Muscle of arm (tissue), 12 donors: Measurements from ENCODE around the gene ARG1. TPM values are rescaled to one million over a fixed set of nuclear protein-coding genes. Genes with fewer than 3 reads are reported as not detected.

ENCODE experiments used
- DNase-seq: peaks from one replicate; pipeline ENCODE4 v3.0.0-alpha.2; 2013
- polyA plus RNA-seq, 12 donors: library from polyadenylated mRNA; unstranded; fragments of 120-200 nt; gene quantifications; one replicate each; pipeline ENCODE4 v1.2.1, GENCODE V29; 2013; ENCODE audit not compliant: insufficient read length in 12 of 12

ARG1 gene
- polyA plus RNA-seq, 12 donors: 0.44 to 2.6 (median 0.93) TPM; not detected in 2

- no peak for DNase-seq
Observed at GRCh38 chr6:131581523-131581922, 8.5 kb downstream of the ARG1 start.

- no peak for DNase-seq
Observed at GRCh38 chr6:131586543-131586942, 13.5 kb downstream of the ARG1 start.

GRCh38 chr6:131587909-131588308 lies 14.9 kb downstream of the ARG1 start:
- no peak for DNase-seq

- no peak for DNase-seq
Observed at GRCh38 chr6:131588643-131589042, 15.6 kb downstream of the ARG1 start.

- DNase-seq: no peak
Observed at GRCh38 chr6:131592935-131593334, 19.9 kb downstream of the ARG1 start.

- DNase-seq: no peak
Observed at GRCh38 chr6:131594074-131594473, 21.0 kb downstream of the ARG1 start.

- no peak for DNase-seq
Observed at GRCh38 chr6:131597446-131597845, 24.4 kb downstream of the ARG1 start.

- no peak for DNase-seq
Observed at GRCh38 chr6:131600716-131601115, 27.7 kb downstream of the ARG1 start.

- no peak for DNase-seq
Observed at GRCh38 chr6:131602781-131603312, 29.8 kb downstream of the ARG1 start.

- DNase-seq: no peak
Observed at GRCh38 chr6:131613296-131613925, 40.4 kb downstream of the ARG1 start.

- no peak for DNase-seq
Observed at GRCh38 chr6:131615275-131615674, 42.2 kb downstream of the ARG1 start.

- DNase-seq: peak; percentile 97
Observed at GRCh38 chr6:131627724-131628682, 55.0 kb downstream of the ARG1 start, which contains the start of gene MED23. Gene MED23 (minus strand): TSS chr6:131628242. CDS start chr6:131628049, 193 bp downstream.

GRCh38 chr6:131628726-131629125 lies 55.7 kb downstream of the ARG1 start:
- DNase-seq: no peak

GRCh38 chr6:131629651-131630050 lies 56.6 kb downstream of the ARG1 start:
- DNase-seq: no peak

GRCh38 chr6:131631625-131632289 lies 58.7 kb downstream of the ARG1 start:
- DNase-seq: no peak

Other genes starting within 250 kb of the ARG1 start
- gene MED23, start 55.0 kb downstream of the ARG1 start, polyA plus RNA-seq: 10 to 100 TPM in 11 of 12 donors, not detected in 1; 12.2 to 36.4 (median 25.9) TPM
- under 1 TPM in 10 of 12 donors, not detected in 2; 0.15 to 0.94 (median 0.42) TPM for gene ENPP3, start 64.1 kb downstream of the ARG1 start, polyA plus RNA-seq
- 1 to 10 TPM in 1 of 12 donors, under 1 TPM in 1, not detected in 10; 0.36 to 1.0 TPM for gene OR2A4, start 128.2 kb downstream of the ARG1 start, polyA plus RNA-seq
- gene CTAGE9, start 137.8 kb downstream of the ARG1 start, polyA plus RNA-seq: not detected
- 10 to 100 TPM; 13.1 to 92.7 (median 20.0) TPM for gene ENPP1, start 234.8 kb downstream of the ARG1 start, polyA plus RNA-seq